RWPE1 (cell line): ENCODE data around the gene CNDP1.

Experiments
- CTCF ChIA-PET: fragments of 350-600 bp; sonication (Branson Sonifier 250); formaldehyde crosslinking; extraction: SDS; loops from one replicate; lab custom pipeline; 2021; lab: Yijun Ruan, JAX
- POLR2A ChIA-PET: fragments of 400-600 bp; formaldehyde crosslinking; extraction: SDS; loops from one replicate; lab custom pipeline; 2020; ENCODE audit warnings: antibody characterized with exemption; ENCODE audit not compliant: low non-redundant PET; lab: Yijun Ruan, JAX
- DNase-seq: peaks from one replicate; pipeline ENCODE4 v3.0.0; 2012; ENCODE audit warnings: low spot score
- H3K27ac ChIP-seq: fragments of 450-650 bp; 2 replicates; pipeline ENCODE4 v1.5.1; 2017
- CTCF ChIP-seq: fragments of 450-650 bp; conservative IDR thresholded peaks from 2 replicates; pipeline ENCODE4 v1.5.1; 2017; ENCODE audit warnings: low read depth, mild to moderate bottlenecking

The CNDP1 gene

GRCh38 chr18:74526488-74526887, 7.8 kb upstream of the CNDP1 start:
- H3K27ac ChIP-seq = no peak overlapping the region
- ChIA-PET CTCF (no interaction called here), POLR2A (no interaction called here)
- TF ChIP-seq CTCF = no peak
- no peak for DNase-seq

- CTCF ChIA-PET = no interaction called here
Observed at GRCh38 chr18:74528478-74528877, 5.8 kb upstream of the CNDP1 start.

GRCh38 chr18:74528913-74529312, 5.4 kb upstream of the CNDP1 start:
- H3K27ac ChIP-seq = no peak overlapping the region
- no peak for DNase-seq
- no peak for TF ChIP-seq CTCF
- POLR2A ChIA-PET = no interaction called here
- CTCF ChIA-PET = no interaction called here

More at GRCh38 chr18:74528478-74528877, 5.8 kb upstream of the CNDP1 start:
- POLR2A ChIA-PET = no interaction called here
- no peak overlapping the region for H3K27ac ChIP-seq
- TF ChIP-seq CTCF = no peak
- no peak for DNase-seq

GRCh38 chr18:74529378-74529777, 4.9 kb upstream of the CNDP1 start:
- ChIA-PET POLR2A (no interaction called here), CTCF (no interaction called here)
- no peak for DNase-seq

GRCh38 chr18:74529811-74530583, 4.3 kb upstream of the CNDP1 start:
- ChIA-PET CTCF (interaction anchor here (0.7 kb wide), 1 partner anchor 16 kb away, joined by 5 read pairs; no protein-coding TSS in a partner anchor), POLR2A (no interaction called here)
- no peak for TF ChIP-seq CTCF
- DNase-seq = no peak
- H3K27ac ChIP-seq = no peak overlapping the region

More at GRCh38 chr18:74529378-74529777, 4.9 kb upstream of the CNDP1 start:
- H3K27ac ChIP-seq = no peak overlapping the region
- no peak for TF ChIP-seq CTCF

GRCh38 chr18:74530584-74530862, 3.8 kb upstream of the CNDP1 start:
- ChIA-PET POLR2A (no interaction called here), CTCF (interaction anchor here (0.7 kb wide), 1 partner anchor 17 kb away, joined by 5 read pairs; no protein-coding TSS in a partner anchor)
- DNase-seq = no peak
- TF ChIP-seq CTCF = no peak
- no peak overlapping the region for H3K27ac ChIP-seq
